ENCODE measurements around the gene TNFAIP8. TPM values are rescaled to one million over a fixed set of nuclear protein-coding genes. Genes with fewer than 3 reads are reported as not detected.

TNFAIP8 gene
- total and polyA plus RNA-seq, 2 experiments from 2014 or later = 10.3 to 14.8 TPM

GRCh38 chr5:119386596-119387344 is 31.0 kb downstream of the TNFAIP8 start:
- Histone ChIP-seq H3K27me3 (replicated peaks; ENCODE audit: insufficient read depth) (no peaks in the 10 kb centered on the region), H3K79me2 (ENCODE audit: insufficient read depth) (no peaks in the 10 kb centered on the region; the same call in 1 of the 2 replicates), H4K20me1 (ENCODE audit: insufficient read depth) (no peaks in the 10 kb centered on the region), H2AFZ (no peak overlapping the region), H3K4me2 (ENCODE audit: unreplicated experiment) (no peak overlapping the region), H3K9me2 (ENCODE audit: insufficient read depth) (no peaks in the 10 kb centered on the region), H3F3A (ENCODE audit: insufficient read depth) (peaks cover 8% of the 10 kb centered on the region; the same call in 1 of the 2 replicates), H3K27ac (no peak overlapping the region), H3K4me1 (ENCODE audit: insufficient read depth) (peaks cover 11% of the 10 kb centered on the region), H3K9me3 (ENCODE audit: low read depth) (no peaks in the 10 kb centered on the region), H3K9ac (no peak overlapping the region), H3K36me3 (ENCODE audit: low read depth) (no peaks in the 10 kb centered on the region), H3K4me3 (no peak overlapping the region)
- 74 to 76% methylated on average over 6 of the region's 6 CpGs for WGBS, 2 experiments (ENCODE audit: low coverage in 1 of 2, low lambda C conversion rate in 2 of 2, missing lambda C conversion rate in 2 of 2)
- DNase-seq = no peak
- in situ Hi-C loops (cut with MboI) = no loop called here
- TF ChIP-seq EZH2 (IDR thresholded peaks at IDR 0.05; ENCODE audit: insufficient read depth, poor library complexity, severe bottlenecking) = no peak
- TF ChIP-seq EZH2phosphoT487 (IDR thresholded peaks at IDR 0.05; ENCODE audit: insufficient read depth, low read depth) = no peak

- H3K4me3 ChIP-seq = no peak overlapping the region
- H3K4me2 ChIP-seq (ENCODE audit: unreplicated experiment) = no peak overlapping the region
- in situ Hi-C loops (cut with MboI) = no loop called here
- H3K36me3 ChIP-seq (ENCODE audit: low read depth) = no peaks in the 10 kb centered on the region
- no peak for DNase-seq
- 83 to 85% methylated on average over 2 of the region's 2 CpGs for WGBS, 2 experiments (ENCODE audit: low coverage in 1 of 2, low lambda C conversion rate in 2 of 2, missing lambda C conversion rate in 2 of 2)
- TF ChIP-seq EZH2phosphoT487 (IDR thresholded peaks at IDR 0.05; ENCODE audit: insufficient read depth, low read depth) = no peak
- no peak for TF ChIP-seq EZH2 (IDR thresholded peaks at IDR 0.05; ENCODE audit: insufficient read depth, poor library complexity, severe bottlenecking)
- no peaks in the 10 kb centered on the region for H3K27me3 ChIP-seq (replicated peaks; ENCODE audit: insufficient read depth)
- peaks cover 14% of the 10 kb centered on the region for H3K4me1 ChIP-seq (ENCODE audit: insufficient read depth)
- H3K9ac ChIP-seq = no peak overlapping the region
- no peak overlapping the region for H2AFZ ChIP-seq
- H3K9me2 ChIP-seq (ENCODE audit: insufficient read depth) = no peaks in the 10 kb centered on the region
- peaks cover 3% of the 10 kb centered on the region; the same call in 1 of the 2 replicates for H3K79me2 ChIP-seq (ENCODE audit: insufficient read depth)
- no peaks in the 10 kb centered on the region for H3K9me3 ChIP-seq (ENCODE audit: low read depth)
- H3F3A ChIP-seq (ENCODE audit: insufficient read depth) = peaks cover 13% of the 10 kb centered on the region
- H3K27ac ChIP-seq = no peak overlapping the region
- no peaks in the 10 kb centered on the region for H4K20me1 ChIP-seq (ENCODE audit: insufficient read depth)
Observed at GRCh38 chr5:119387945-119388618, 32.3 kb downstream of the TNFAIP8 start.

- no peak for DNase-seq
- Histone ChIP-seq H3K4me2 (ENCODE audit: unreplicated experiment) (no peak overlapping the region), H3K79me2 (ENCODE audit: insufficient read depth) (peaks cover 3% of the 10 kb centered on the region; the same call in 1 of the 2 replicates), H3K27ac (no peak overlapping the region), H3K4me3 (no peak overlapping the region), H3F3A (ENCODE audit: insufficient read depth) (peaks cover 19% of the 10 kb centered on the region), H3K36me3 (ENCODE audit: low read depth) (no peaks in the 10 kb centered on the region), H4K20me1 (ENCODE audit: insufficient read depth) (no peaks in the 10 kb centered on the region), H3K27me3 (replicated peaks; ENCODE audit: insufficient read depth) (no peaks in the 10 kb centered on the region), H3K9ac (no peak overlapping the region), H3K9me2 (ENCODE audit: insufficient read depth) (no peaks in the 10 kb centered on the region), H3K4me1 (ENCODE audit: insufficient read depth) (peaks cover 20% of the 10 kb centered on the region), H3K9me3 (ENCODE audit: low read depth) (no peaks in the 10 kb centered on the region), H2AFZ (no peak overlapping the region)
- in situ Hi-C loops (cut with MboI) = no loop called here
- whole genome bisulfite sequencing, 2 experiments (ENCODE audit: low coverage in 1 of 2, low lambda C conversion rate in 2 of 2, missing lambda C conversion rate in 2 of 2) = 95 to 96% methylated on average over 5 of the region's 5 CpGs
- no peak for TF ChIP-seq EZH2phosphoT487 (IDR thresholded peaks at IDR 0.05; ENCODE audit: insufficient read depth, low read depth)
- TF ChIP-seq EZH2 (IDR thresholded peaks at IDR 0.05; ENCODE audit: insufficient read depth, poor library complexity, severe bottlenecking) = no peak
Observed at GRCh38 chr5:119388619-119389190, 32.9 kb downstream of the TNFAIP8 start.

GRCh38 chr5:119389288-119390030 is 33.6 kb downstream of the TNFAIP8 start:
- Histone ChIP-seq H3K4me2 (ENCODE audit: unreplicated experiment) (peak overlapping the region; percentile 45), H3K4me1 (ENCODE audit: insufficient read depth) (peaks cover 26% of the 10 kb centered on the region), H2AFZ (0 out of 2 replicates have a peak overlapping the region, but pooled peaks have one; percentile 29), H3K9me3 (ENCODE audit: low read depth) (no peaks in the 10 kb centered on the region), H4K20me1 (ENCODE audit: insufficient read depth) (no peaks in the 10 kb centered on the region), H3K9ac (no peak overlapping the region), H3K36me3 (ENCODE audit: low read depth) (no peaks in the 10 kb centered on the region), H3F3A (ENCODE audit: insufficient read depth) (peaks cover 24% of the 10 kb centered on the region), H3K4me3 (0 out of 2 replicates have a peak overlapping the region, but pooled peaks have one; percentile 15), H3K27me3 (replicated peaks; ENCODE audit: insufficient read depth) (no peaks in the 10 kb centered on the region), H3K27ac (no peak overlapping the region), H3K9me2 (ENCODE audit: insufficient read depth) (no peaks in the 10 kb centered on the region), H3K79me2 (ENCODE audit: insufficient read depth) (peaks cover 3% of the 10 kb centered on the region; the same call in 1 of the 2 replicates)
- no peak for TF ChIP-seq EZH2phosphoT487 (IDR thresholded peaks at IDR 0.05; ENCODE audit: insufficient read depth, low read depth)
- TF ChIP-seq EZH2 (IDR thresholded peaks at IDR 0.05; ENCODE audit: insufficient read depth, poor library complexity, severe bottlenecking) = no peak
- DNase-seq = peak; percentile 37
- WGBS, 2 experiments (ENCODE audit: low coverage in 1 of 2, low lambda C conversion rate in 2 of 2, missing lambda C conversion rate in 2 of 2) = 22 to 33% methylated on average over 3 of the region's 3 CpGs
- in situ Hi-C loops (cut with MboI) = no loop called here
